ENCODE measurements around the gene NUDT9. TPM values are rescaled to one million over a fixed set of nuclear protein-coding genes. Genes with fewer than 3 reads are reported as not detected.

Gene NUDT9
- polyA plus RNA-seq, 1 of the 3 experiments (the other 2 are of a cell fraction): 21.8 TPM

- no peak for TF ChIP-seq USF2 (IDR thresholded peaks at IDR 0.05; ENCODE audit: borderline replicate concordance, low read depth, low read length)
- TF ChIP-seq NFIC (IDR thresholded peaks at IDR 0.05; ENCODE audit: borderline replicate concordance): no peak
These were observed 43.5 kb downstream of the NUDT9 start (continued) for GRCh38 chr4:87465739-87466366.

GRCh38 chr4:87469390-87469789 is 47.0 kb downstream of the NUDT9 start:
- Histone ChIP-seq H2AFZ (ENCODE audit: low read depth) (no peak overlapping the region), H3K4me1 (ENCODE audit: control insufficient read depth in 1 of 2, insufficient read depth in 2 of 2, low read depth in 1 of 2, low read length in 1 of 2) (no peaks in the 10 kb centered on the region), H3K9me3 (no peaks in the 10 kb centered on the region), H3K4me2 (no peak overlapping the region), H3K4me3 (ENCODE audit: low read depth in 2 of 2, low read length in 1 of 2) (no peak overlapping the region), H3F3A (replicated peaks; ENCODE audit: insufficient read depth) (no peaks in the 10 kb centered on the region), H3K9ac (no peak overlapping the region), H3K36me3 (replicated peaks in 1 of 2; ENCODE audit: control insufficient read depth in 1 of 2, insufficient read depth in 2 of 2, low read length in 1 of 2) (no peaks in the 10 kb centered on the region), H3K9me2 (no peaks in the 10 kb centered on the region), H4K20me1 (ENCODE audit: insufficient read depth) (no peaks in the 10 kb centered on the region), H3K27me3 (ENCODE audit: insufficient read depth) (no peaks in the 10 kb centered on the region), H3K27ac (ENCODE audit: low read depth in 2 of 2, low read length in 1 of 2) (no peak overlapping the region), H3K79me2 (ENCODE audit: insufficient read depth) (no peaks in the 10 kb centered on the region)
- DNase-seq: no peak
- ChIA-PET CTCF (interaction anchor here (1.5 to 7.1 kb wide), 2 partner anchors 11 to 95 kb away, joined by 3 to 75 read pairs; no protein-coding TSS in a partner anchor), POLR2A (no interaction called here)
- TF ChIP-seq FOXJ3 (CRISPR knock-in tag; IDR thresholded peaks at IDR 0.05) (no peak), ELF1 (IDR thresholded peaks at IDR 0.05) (no peak), TCF12 (IDR thresholded peaks at IDR 0.05) (no peak), CTCF (IDR thresholded peaks at IDR 0.05) (no peak), MAX (IDR thresholded peaks at IDR 0.05; ENCODE audit: low read depth) (no peak), PBX3 (IDR thresholded peaks at IDR 0.05) (no peak)
- WGBS (ENCODE audit: low lambda C conversion rate): 90% methylated on average over 6 of the region's 6 CpGs

GRCh38 chr4:87476934-87477333 is 54.6 kb downstream of the NUDT9 start:
- no peaks in the 10 kb centered on the region for H3K36me3 ChIP-seq (replicated peaks in 1 of 2; ENCODE audit: control insufficient read depth in 1 of 2, insufficient read depth in 2 of 2, low read length in 1 of 2)
- DNase-seq: no peak
- WGBS (ENCODE audit: low lambda C conversion rate): 89% methylated on average over 3 of the region's 3 CpGs
- no peaks in the 10 kb centered on the region for H3K79me2 ChIP-seq (ENCODE audit: insufficient read depth)
- ChIA-PET POLR2A (no interaction called here), CTCF (interaction anchor here (1.4 kb wide), 1 partner anchor 101 kb away, joined by 3 read pairs; no protein-coding TSS in a partner anchor)
- no peaks in the 10 kb centered on the region for H4K20me1 ChIP-seq (ENCODE audit: insufficient read depth)
- no peak overlapping the region for H3K27ac ChIP-seq (ENCODE audit: low read depth in 2 of 2, low read length in 1 of 2)
- no peak overlapping the region for H3K4me3 ChIP-seq (ENCODE audit: low read depth in 2 of 2, low read length in 1 of 2)
- H3K27me3 ChIP-seq (ENCODE audit: insufficient read depth): no peaks in the 10 kb centered on the region
- H3K9me3 ChIP-seq: no peaks in the 10 kb centered on the region
- H3F3A ChIP-seq (replicated peaks; ENCODE audit: insufficient read depth): no peaks in the 10 kb centered on the region
- H3K4me1 ChIP-seq (ENCODE audit: control insufficient read depth in 1 of 2, insufficient read depth in 2 of 2, low read depth in 1 of 2, low read length in 1 of 2): no peaks in the 10 kb centered on the region
- H2AFZ ChIP-seq (ENCODE audit: low read depth): no peak overlapping the region
- no peak overlapping the region for H3K9ac ChIP-seq
- no peak overlapping the region for H3K4me2 ChIP-seq
- H3K9me2 ChIP-seq: no peaks in the 10 kb centered on the region
- TF ChIP-seq RAD21 (IDR thresholded peaks at IDR 0.05; ENCODE audit: low read length): no peak
- no peak for TF ChIP-seq TCF12 (IDR thresholded peaks at IDR 0.05)
- no peak for TF ChIP-seq FOXM1 (IDR thresholded peaks at IDR 0.05; ENCODE audit: low read depth)
- TF ChIP-seq JUND (IDR thresholded peaks at IDR 0.05): no peak
- TF ChIP-seq MEF2A (IDR thresholded peaks at IDR 0.05; ENCODE audit: borderline replicate concordance, low read depth): no peak
- TF ChIP-seq EZH2phosphoT487 (IDR thresholded peaks at IDR 0.05; ENCODE audit: borderline replicate concordance, low read depth): no peak
- TF ChIP-seq MXI1 (IDR thresholded peaks at IDR 0.05; ENCODE audit: low read depth, low read length): no peak
- TF ChIP-seq FOSL2 (IDR thresholded peaks at IDR 0.05; ENCODE audit: borderline replicate concordance, low read depth): no peak
- no peak for TF ChIP-seq RFX5 (IDR thresholded peaks at IDR 0.05; ENCODE audit: low read length)
- no peak for TF ChIP-seq REST (IDR thresholded peaks at IDR 0.05; ENCODE audit: low read depth, low read length)
- TF ChIP-seq IRF3 (IDR thresholded peaks at IDR 0.05; ENCODE audit: low read depth, low read length): no peak

All from SK-N-SH (cell line).